ENCODE measurements around the gene PDE1A.

- no peak for TF ChIP-seq CTCF (IDR thresholded peaks at IDR 0.05 in 2 of 3, conservative IDR thresholded peaks at IDR 0.05 in 1 of 3; ENCODE audit: control insufficient read depth in 2 of 3, extremely low read depth in 1 of 3, insufficient read depth in 1 of 3, low read depth in 3 of 3, low read length in 3 of 3)
- no peak for TF ChIP-seq SP1 (IDR thresholded peaks at IDR 0.05; ENCODE audit: low read depth, low read length)
Measured at GRCh38 chr2:182447163-182447562, 20.3 kb upstream of the PDE1A start.

All from GM12878 (cell line).